LNCaP clone FGC (cell line): ENCODE measurements around the gene NUDT1.

Experiments
- DNase-seq: peaks from one replicate; pipeline ENCODE4 v3.0.0-alpha.2; 2011; ENCODE audit warnings: low read depth
- H3K4me3 ChIP-seq: 2 replicates; pipeline ENCODE4 v1.5.1; 2011; ENCODE audit warnings: mild to moderate bottlenecking, low read depth, low read length, control low read depth
- CTCF ChIP-seq: IDR thresholded peaks from 2 replicates; pipeline ENCODE4 v1.5.1; 2012; ENCODE audit warnings: mild to moderate bottlenecking; ENCODE audit not compliant: control insufficient read depth, insufficient read depth; ENCODE audit errors: extremely low read depth

NUDT1 gene

GRCh38 chr7:2197436-2198155, 44.4 kb upstream of the NUDT1 start:
- no peak for DNase-seq
- TF ChIP-seq CTCF: no peak
- H3K4me3 ChIP-seq: no peak overlapping the region

- peak; percentile 85 for DNase-seq
- TF ChIP-seq CTCF: no peak
- H3K4me3 ChIP-seq: no peak overlapping the region
Measured at GRCh38 chr7:2198206-2198605, 43.8 kb upstream of the NUDT1 start.

GRCh38 chr7:2198760-2199159, 43.3 kb upstream of the NUDT1 start:
- TF ChIP-seq CTCF: no peak
- no peak overlapping the region for H3K4me3 ChIP-seq
- no peak for DNase-seq

GRCh38 chr7:2199528-2199927, 42.5 kb upstream of the NUDT1 start:
- no peak for TF ChIP-seq CTCF
- H3K4me3 ChIP-seq: no peak overlapping the region
- DNase-seq: no peak

GRCh38 chr7:2199956-2200583, 42.0 kb upstream of the NUDT1 start:
- TF ChIP-seq CTCF: no peak
- no peak overlapping the region for H3K4me3 ChIP-seq
- no peak for DNase-seq

GRCh38 chr7:2200584-2200980, 41.4 kb upstream of the NUDT1 start:
- TF ChIP-seq CTCF: no peak
- DNase-seq: no peak
- H3K4me3 ChIP-seq: no peak overlapping the region

- no peak for TF ChIP-seq CTCF
- no peak for DNase-seq
- H3K4me3 ChIP-seq: no peak overlapping the region
Measured at GRCh38 chr7:2201128-2201527, 40.9 kb upstream of the NUDT1 start.
